ENCODE measurements around the gene OSBPL1A.

The OSBPL1A gene

DNA sequence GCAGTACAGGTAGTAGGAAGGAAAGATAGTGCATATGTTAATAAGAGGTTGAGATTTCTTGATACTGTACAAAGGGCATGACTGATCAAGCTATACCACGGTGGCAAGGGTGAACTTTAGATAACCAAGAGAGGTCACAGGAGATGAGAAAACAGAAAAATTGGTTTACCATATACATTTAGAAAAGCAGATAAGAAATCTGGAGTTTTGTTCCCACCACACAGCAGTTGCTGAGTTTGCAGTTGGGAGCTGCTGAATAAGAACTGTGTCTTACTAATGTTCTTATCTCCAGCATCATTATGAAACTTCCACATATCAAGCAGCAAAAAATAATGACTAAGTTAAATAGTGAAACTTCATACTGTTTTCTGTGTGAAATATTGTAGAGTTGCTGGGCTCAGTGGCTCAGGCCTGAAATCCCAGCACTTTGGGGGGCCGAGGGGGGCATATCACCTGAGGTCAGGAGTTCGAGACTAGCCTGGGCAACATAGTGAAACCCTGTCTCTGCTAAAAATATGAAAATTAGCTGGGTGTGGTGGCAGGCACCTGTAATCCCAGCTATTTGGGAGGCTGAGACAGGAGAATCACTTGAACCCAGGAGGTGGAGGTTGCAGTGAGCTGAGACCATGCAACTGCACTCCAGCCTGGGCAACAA is 16.9 kb upstream of the OSBPL1A start:
- DNase-seq, result no peak
- TF ChIP-seq POLR2A (IDR thresholded peaks at IDR 0.05; ENCODE audit: low read length), result no peak

DNA sequence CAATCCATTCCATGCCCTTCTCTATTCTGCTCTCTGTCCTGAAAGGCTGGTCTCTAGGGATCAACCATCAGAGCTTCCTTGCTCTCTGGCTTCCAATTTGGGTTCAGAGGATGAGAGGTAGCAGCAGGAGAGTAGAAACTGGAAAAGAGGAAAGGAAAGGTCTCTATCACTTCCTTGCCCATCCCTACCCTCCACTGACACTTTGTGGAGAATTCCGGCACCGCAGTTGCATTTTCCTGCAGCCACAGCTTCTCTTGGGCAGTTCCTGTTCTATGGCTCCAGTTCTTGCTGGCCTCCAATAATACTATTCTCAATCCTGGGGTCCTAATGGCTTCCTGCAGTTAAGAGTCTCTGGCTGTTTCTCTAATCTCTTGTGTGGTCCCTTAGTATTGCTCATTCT is 15.5 kb upstream of the OSBPL1A start:
- no peak for DNase-seq
- TF ChIP-seq POLR2A (IDR thresholded peaks at IDR 0.05; ENCODE audit: low read length) (no peak), GATA1 (IDR thresholded peaks at IDR 0.05; ENCODE audit: low read depth, low read length) (no peak)

DNA sequence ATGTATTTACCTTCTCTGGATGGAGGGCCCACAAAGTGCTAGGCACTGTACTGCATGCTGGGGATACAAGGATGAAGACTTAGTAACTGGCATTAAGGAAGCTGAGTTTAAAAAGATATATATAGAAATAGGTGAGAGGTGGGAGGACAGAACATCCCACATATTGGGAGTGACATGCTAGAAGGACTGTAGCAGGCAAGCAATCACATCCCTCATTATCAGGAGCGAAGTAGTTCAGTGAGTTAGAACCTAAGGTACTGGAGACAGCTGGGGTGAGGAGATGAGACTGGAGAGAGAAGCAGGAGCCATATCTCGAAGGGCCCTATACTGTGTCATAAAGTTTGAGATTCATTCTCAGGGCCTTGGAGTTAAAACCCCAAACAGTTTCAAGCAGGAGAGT is 10.9 kb upstream of the OSBPL1A start:
- no peak for TF ChIP-seq GATA1 (IDR thresholded peaks at IDR 0.05; ENCODE audit: low read depth, low read length)
- DNase-seq, result no peak

DNA sequence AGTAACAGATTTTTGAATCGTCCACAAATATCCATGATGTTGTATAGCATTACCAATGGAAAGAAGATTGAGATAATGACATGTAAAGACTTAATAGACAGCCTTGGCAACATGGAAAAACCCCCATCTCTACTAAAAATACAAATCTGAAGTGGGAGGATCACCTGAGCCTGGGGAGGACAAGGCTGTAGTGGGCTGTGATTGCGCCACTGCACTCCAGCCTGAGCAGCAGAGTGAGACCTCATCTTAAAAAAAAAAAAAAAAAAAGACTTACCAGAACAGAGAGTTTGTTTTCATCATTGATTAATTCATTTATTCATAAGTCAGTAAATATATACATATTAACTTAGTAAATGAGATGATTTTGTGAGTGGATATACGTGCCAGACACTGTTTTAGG is 7.0 kb upstream of the OSBPL1A start:
- DNase-seq, result no peak
- TF ChIP-seq GATA1 (IDR thresholded peaks at IDR 0.05; ENCODE audit: low read depth, low read length) (no peak), POLR2A (IDR thresholded peaks at IDR 0.05; ENCODE audit: low read length) (no peak)

DNA sequence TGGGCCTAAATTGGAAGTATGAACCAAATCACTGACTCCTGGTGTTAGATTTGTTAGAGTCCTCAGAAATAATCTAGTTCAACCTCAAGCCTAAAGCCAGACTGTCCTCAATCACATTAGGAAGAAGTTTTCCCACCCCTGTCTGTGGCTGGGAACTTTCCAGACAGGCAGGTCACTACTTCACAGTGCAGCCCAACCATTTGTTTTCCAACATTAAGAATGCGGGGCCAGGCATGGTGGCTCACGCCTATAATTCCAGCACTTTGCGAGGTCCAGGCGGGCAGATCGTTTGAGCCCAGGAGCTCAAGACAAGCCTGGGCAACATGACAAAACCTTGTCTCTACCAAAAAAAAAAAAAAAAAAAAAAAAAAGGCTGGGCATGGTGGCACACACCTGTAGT is 5.5 kb upstream of the OSBPL1A start:
- TF ChIP-seq GATA1 (IDR thresholded peaks at IDR 0.05; ENCODE audit: low read depth, low read length) (no peak), POLR2A (IDR thresholded peaks at IDR 0.05; ENCODE audit: low read length) (no peak)
- DNase-seq, result no peak

DNA sequence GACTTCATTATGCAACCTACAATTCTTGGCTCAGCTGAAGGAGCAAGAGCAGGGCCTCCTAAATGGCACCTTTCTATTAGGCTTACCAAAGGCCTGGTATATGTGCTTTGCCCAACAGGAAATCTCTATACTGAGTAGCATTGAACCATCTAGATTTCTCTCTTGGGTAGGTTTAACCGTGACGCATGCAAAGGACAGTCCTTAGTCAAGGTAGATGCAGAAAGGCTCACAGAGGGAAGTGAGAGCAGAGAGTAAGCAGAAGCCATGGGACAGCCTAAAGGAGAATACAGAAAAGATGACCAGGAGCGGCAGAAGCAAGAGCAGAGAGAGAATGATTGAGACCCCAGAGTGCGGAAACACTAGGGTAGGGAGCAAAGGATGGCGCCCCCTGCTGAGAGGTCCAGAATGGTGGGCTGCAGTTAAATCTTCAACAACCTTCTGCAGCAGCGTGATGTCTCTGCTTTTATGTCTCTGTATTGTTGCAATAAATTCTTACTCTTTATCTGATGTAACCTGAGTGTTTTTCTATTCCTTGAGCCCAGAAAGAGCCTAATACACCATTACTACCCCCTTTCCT is 4.7 kb upstream of the OSBPL1A start:
- TF ChIP-seq GATA1 (IDR thresholded peaks at IDR 0.05; ENCODE audit: low read depth, low read length), result no peak
- no peak for TF ChIP-seq POLR2A (IDR thresholded peaks at IDR 0.05; ENCODE audit: low read length)
- peak; percentile 35 to 48 for DNase-seq

DNA sequence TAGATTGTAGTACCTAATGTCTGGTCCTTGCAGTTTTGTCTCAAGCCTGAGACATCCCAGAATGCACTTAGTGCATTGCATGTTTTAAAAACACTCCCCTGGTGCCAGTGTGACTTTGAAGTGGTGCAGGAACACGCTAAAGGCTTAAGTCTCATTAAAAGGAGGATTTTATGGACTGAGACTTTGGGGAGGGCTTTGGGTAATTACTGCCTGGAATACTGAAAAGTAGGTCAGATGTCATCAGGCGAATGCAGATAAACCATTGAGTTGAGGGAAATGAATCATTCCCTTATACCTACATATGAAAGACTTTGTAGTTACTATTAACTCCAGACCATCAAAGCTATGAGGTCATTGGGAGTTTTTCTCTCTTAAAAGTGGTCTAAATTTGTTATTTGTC is 3.0 kb upstream of the OSBPL1A start:
- no peak for TF ChIP-seq GATA1 (IDR thresholded peaks at IDR 0.05; ENCODE audit: low read depth, low read length)
- TF ChIP-seq POLR2A (IDR thresholded peaks at IDR 0.05; ENCODE audit: low read length), result no peak
- DNase-seq, result no peak

DNA sequence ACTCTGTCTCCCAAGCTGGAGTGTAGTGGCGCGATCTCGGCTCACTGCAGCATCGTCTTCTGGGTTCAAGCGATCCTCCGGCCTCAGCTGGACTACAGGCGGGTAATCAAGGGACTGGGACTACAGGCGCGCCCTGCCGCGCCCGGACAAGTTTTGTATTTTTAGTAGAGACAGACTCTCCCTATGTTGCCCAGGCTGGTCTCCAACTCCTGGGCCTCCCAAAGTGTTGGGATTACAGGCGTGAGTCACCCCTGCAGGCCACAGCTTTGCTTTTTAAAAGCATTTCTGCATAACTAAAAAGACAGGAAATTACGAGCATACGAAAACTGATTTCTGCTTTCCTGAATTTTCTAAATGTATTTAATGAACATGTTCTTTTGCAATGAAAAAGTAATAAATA is 916 bp upstream of the OSBPL1A start:
- no peak for TF ChIP-seq GATA1 (IDR thresholded peaks at IDR 0.05; ENCODE audit: low read depth, low read length)
- no peak for DNase-seq

DNA sequence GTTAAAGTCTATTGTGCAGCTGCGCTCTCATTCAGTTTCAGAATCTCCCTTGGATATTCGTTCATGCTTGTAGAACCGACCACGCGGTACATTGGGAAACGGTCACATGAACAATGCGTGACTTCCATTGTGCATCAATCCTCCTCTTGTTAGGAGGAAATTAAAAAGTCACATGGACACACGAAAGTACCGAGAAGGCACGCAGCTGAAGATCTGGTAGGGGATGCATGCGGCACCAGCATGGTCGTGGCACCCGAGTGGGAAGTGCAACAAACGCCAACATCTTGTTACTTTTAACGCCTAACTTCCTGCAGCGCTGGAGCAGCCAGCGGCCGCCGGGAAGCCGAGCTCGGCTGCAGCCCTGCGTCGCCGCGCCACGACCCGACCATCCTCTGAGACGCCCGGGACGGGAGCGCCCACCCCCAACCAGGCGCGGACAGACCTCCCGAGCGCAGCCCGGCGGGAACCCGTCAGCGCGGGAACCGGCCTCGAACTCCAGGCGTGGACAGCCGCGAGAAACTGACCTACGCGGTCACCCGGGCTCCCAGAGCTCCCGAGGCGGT is 412 bp downstream of the OSBPL1A start:
- DNase-seq, result peak; percentile 74 to 77
- TF ChIP-seq GATA1 (IDR thresholded peaks at IDR 0.05; ENCODE audit: low read depth, low read length) (no peak), POLR2A (IDR thresholded peaks at IDR 0.05; ENCODE audit: low read length) (peak; percentile 63)

DNA sequence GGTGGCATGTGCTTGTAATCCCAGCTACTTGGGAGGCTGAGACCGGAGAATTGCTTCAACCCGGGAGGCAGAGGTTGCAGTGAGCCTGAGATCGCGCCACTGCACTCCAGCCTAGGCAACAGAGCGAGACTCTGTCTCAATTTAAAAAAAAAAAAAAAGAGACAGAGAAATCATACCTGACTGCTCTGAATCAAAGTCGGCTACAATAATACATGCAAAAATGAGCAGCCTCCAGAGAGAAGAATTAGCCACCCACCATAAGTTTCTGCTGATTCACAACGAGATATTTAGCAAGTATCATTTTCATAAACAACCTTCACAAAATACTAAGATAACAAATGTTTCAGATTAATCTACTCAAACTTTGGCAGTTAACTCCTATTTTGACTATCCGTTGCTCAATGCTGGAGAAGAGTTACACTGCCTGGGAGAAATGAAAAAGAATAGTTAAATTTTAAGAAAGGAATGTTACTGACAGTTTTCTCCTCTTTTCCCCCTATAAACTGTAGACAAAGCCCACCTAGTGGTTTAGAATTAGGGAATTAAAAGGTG is 1.5 kb downstream of the OSBPL1A start:
- TF ChIP-seq POLR2A (IDR thresholded peaks at IDR 0.05; ENCODE audit: low read length) (no peak), GATA1 (IDR thresholded peaks at IDR 0.05; ENCODE audit: low read depth, low read length) (no peak)
- DNase-seq, result peak in 1 of 2 experiments; percentile 23

DNA sequence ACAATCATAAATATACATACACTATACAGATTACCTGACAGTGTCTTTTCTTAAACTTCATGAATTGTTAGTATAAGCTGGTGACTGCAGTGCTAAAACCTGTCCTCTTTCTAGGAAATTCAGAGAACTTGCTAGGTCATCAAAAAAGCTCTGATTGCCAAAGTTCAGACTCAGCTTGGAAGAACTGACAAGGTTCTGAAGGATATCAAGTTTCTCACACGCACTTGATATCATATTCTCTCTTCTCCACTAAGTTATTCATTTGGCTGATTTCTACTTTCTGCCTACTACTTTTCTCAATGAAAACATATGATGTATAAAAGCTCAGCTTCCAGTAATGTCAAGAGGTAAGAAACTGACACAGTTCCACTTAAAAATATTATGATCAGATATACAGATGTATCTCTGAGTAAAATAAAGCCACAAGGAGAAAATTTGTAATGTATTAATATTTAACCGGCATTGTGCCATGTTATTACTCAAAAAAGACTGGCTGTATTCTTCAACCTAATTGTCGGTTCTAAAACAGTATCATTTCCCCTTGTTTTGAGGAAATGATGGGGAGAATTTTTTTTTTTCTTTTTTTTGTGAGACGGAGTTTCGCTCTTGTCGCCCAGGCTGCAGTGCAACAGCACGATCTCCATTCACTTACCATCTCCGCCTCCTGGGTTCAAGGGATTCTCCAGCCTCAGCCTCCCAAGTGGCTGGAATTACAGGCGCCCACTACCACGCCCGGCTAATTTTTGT is 2.4 kb downstream of the OSBPL1A start:
- peak; percentile 32 to 42 for DNase-seq
- TF ChIP-seq GATA1 (IDR thresholded peaks at IDR 0.05; ENCODE audit: low read depth, low read length), result no peak
- TF ChIP-seq POLR2A (IDR thresholded peaks at IDR 0.05; ENCODE audit: low read length), result no peak

DNA sequence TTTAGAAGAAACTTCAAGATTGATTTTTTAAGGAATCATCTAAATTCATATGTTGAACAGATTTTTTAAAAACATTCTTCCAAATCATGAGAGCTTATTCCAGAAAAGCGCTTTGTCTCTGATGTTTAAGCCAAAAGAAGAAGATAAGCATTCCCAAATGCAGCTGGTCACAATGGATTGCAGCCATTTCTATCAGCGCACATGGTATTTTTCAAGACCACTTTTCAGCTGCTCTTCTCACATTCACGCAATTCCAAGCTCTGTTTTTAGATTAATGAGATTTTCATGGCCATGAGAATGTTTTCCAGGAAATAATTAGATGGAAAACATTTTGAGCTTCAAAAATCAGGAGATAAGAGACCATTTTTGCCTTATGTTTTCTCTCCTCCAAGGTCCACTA is 8.7 kb downstream of the OSBPL1A start:
- no peak for DNase-seq
- TF ChIP-seq GATA1 (IDR thresholded peaks at IDR 0.05; ENCODE audit: low read depth, low read length) (no peak), POLR2A (IDR thresholded peaks at IDR 0.05; ENCODE audit: low read length) (no peak)

DNA sequence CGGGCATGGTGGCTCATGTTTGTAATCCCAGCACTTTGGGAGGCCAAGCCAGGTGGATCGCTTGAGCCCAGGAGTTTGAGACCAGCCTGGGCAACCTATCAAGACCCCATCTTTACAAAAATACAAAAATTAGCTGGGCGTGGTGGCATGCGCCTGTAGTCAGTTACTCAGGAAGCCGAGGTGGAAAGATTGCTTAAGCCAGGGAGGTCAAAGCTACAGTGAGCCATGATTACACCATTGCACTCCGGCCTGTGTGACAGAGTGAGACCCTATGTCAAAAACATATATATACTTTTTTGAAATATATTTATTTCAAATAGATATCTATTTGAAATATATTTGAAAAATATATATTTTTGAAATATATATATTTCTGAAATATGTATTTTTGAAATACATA is 10.9 kb downstream of the OSBPL1A start:
- TF ChIP-seq GATA1 (IDR thresholded peaks at IDR 0.05; ENCODE audit: low read depth, low read length), result no peak
- DNase-seq, result no peak

DNA sequence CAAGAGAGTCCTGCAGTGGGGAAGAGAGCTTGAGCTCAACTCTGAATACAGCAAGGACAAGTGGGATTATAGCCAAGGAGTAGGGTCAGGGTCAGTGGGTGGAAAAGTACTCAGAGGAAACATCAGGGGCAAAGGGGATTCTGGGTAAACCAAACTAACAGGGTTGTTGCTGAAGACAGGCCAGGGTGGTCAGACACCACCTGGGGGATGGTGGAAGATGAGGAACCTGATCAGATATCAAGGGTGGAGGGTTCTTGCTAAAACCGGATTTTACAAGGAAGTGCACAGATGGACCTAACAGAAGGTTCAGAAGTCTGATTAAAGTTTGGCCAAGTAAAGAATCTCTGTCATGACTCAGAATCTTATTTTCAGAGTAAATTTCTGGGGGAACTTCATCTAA is 16.5 kb downstream of the OSBPL1A start:
- TF ChIP-seq GATA1 (IDR thresholded peaks at IDR 0.05; ENCODE audit: low read depth, low read length), result no peak
- no peak for TF ChIP-seq POLR2A (IDR thresholded peaks at IDR 0.05; ENCODE audit: low read length)

More for the DNA sequence above, 16.5 kb downstream of the OSBPL1A start:
- DNase-seq, result no peak
